HEK293 (cell line): ENCODE measurements around the gene PDE6B.

Experiments
- ELK4 ChIP-seq: IDR thresholded peaks from 2 replicates; pipeline ENCODE4 v1.6.1; 2011; ENCODE audit warnings: mild to moderate bottlenecking, low read depth, low read length, borderline replicate concordance
- RBAK ChIP-seq: fragments of 450-650 bp; formaldehyde crosslinking; IDR thresholded peaks from 2 replicates; pipeline ENCODE4 v1.5.1; 2016; ENCODE audit warnings: missing biosample characterization, missing genetic modification characterization
- YY2 ChIP-seq: fragments of 450-650 bp; formaldehyde crosslinking; IDR thresholded peaks from 2 replicates; pipeline ENCODE4 v1.5.1; 2016; ENCODE audit warnings: missing biosample characterization, missing genetic modification characterization
- ZBTB21 ChIP-seq: fragments of 450-650 bp; formaldehyde crosslinking; IDR thresholded peaks from 2 replicates; pipeline ENCODE4 v1.5.1; 2017; ENCODE audit warnings: missing biosample characterization, missing genetic modification characterization
- ZNF10 ChIP-seq: fragments of 450-650 bp; formaldehyde crosslinking; IDR thresholded peaks from 2 replicates; pipeline ENCODE4 v1.5.1; 2017; ENCODE audit warnings: missing biosample characterization, missing genetic modification characterization
- ZNF223 ChIP-seq: fragments of 450-650 bp; formaldehyde crosslinking; IDR thresholded peaks from 2 replicates; pipeline ENCODE4 v1.5.1; 2016; ENCODE audit warnings: missing biosample characterization, missing genetic modification characterization
- ZNF513 ChIP-seq: fragments of 450-650 bp; IDR thresholded peaks from 2 replicates; pipeline ENCODE4 v1.5.1; 2018; ENCODE audit warnings: missing biosample characterization, missing genetic modification characterization
- TF ChIP-seq, protein P1 (sequence below): fragments of 450-650 bp; formaldehyde crosslinking; IDR thresholded peaks from 2 replicates; pipeline ENCODE4 v1.5.1; 2016; ENCODE audit warnings: missing biosample characterization, missing genetic modification characterization
- TF ChIP-seq, protein P2 (sequence below): fragments of 450-650 bp; formaldehyde crosslinking; IDR thresholded peaks from 2 replicates; pipeline ENCODE4 v1.5.1; 2016; ENCODE audit warnings: missing biosample characterization, missing genetic modification characterization, borderline replicate concordance
- TF ChIP-seq, protein P3 (sequence below): fragments of 450-650 bp; formaldehyde crosslinking; IDR thresholded peaks from 2 replicates; pipeline ENCODE4 v1.5.1; 2016; ENCODE audit warnings: missing biosample characterization, missing genetic modification characterization

DNA sequence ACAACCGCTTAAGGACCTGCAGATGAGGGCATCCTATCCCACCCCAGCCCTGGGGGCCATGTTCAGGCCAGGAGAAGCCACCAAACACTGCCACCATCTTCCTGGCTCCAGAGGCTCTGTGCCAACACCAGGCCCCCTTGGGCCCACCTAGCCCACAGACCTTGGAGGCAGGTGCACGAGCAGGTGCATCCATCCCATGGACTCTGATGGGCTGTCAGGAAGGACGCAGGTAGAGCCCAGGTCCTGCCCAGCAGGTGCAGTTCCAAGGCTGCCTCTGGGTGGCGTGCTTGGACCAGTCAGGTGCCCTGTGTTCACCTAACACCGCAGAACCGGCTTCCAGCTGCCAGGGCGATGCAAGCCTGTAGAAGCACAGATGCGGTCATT lies 22.8 kb upstream of the PDE6B start:
- TF ChIP-seq YY2 = no peak
- TF ChIP-seq, protein P1, sequence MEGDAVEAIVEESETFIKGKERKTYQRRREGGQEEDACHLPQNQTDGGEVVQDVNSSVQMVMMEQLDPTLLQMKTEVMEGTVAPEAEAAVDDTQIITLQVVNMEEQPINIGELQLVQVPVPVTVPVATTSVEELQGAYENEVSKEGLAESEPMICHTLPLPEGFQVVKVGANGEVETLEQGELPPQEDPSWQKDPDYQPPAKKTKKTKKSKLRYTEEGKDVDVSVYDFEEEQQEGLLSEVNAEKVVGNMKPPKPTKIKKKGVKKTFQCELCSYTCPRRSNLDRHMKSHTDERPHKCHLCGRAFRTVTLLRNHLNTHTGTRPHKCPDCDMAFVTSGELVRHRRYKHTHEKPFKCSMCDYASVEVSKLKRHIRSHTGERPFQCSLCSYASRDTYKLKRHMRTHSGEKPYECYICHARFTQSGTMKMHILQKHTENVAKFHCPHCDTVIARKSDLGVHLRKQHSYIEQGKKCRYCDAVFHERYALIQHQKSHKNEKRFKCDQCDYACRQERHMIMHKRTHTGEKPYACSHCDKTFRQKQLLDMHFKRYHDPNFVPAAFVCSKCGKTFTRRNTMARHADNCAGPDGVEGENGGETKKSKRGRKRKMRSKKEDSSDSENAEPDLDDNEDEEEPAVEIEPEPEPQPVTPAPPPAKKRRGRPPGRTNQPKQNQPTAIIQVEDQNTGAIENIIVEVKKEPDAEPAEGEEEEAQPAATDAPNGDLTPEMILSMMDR = no peak
- no peak for TF ChIP-seq ZNF223
- TF ChIP-seq, protein P2, sequence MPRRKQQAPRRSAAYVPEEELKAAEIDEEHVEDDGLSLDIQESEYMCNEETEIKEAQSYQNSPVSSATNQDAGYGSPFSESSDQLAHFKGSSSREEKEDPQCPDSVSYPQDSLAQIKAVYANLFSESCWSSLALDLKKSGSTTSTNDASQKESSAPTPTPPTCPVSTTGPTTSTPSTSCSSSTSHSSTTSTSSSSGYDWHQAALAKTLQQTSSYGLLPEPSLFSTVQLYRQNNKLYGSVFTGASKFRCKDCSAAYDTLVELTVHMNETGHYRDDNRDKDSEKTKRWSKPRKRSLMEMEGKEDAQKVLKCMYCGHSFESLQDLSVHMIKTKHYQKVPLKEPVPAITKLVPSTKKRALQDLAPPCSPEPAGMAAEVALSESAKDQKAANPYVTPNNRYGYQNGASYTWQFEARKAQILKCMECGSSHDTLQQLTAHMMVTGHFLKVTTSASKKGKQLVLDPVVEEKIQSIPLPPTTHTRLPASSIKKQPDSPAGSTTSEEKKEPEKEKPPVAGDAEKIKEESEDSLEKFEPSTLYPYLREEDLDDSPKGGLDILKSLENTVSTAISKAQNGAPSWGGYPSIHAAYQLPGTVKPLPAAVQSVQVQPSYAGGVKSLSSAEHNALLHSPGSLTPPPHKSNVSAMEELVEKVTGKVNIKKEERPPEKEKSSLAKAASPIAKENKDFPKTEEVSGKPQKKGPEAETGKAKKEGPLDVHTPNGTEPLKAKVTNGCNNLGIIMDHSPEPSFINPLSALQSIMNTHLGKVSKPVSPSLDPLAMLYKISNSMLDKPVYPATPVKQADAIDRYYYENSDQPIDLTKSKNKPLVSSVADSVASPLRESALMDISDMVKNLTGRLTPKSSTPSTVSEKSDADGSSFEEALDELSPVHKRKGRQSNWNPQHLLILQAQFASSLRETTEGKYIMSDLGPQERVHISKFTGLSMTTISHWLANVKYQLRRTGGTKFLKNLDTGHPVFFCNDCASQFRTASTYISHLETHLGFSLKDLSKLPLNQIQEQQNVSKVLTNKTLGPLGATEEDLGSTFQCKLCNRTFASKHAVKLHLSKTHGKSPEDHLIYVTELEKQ (tag by site-specific recombination) = no peak
- TF ChIP-seq ZNF513 (tag by site-specific recombination) = no peak
- TF ChIP-seq ZNF10 (tag by site-specific recombination) = no peak
- TF ChIP-seq ZBTB21 (tag by site-specific recombination) = no peak
- TF ChIP-seq, protein P3, sequence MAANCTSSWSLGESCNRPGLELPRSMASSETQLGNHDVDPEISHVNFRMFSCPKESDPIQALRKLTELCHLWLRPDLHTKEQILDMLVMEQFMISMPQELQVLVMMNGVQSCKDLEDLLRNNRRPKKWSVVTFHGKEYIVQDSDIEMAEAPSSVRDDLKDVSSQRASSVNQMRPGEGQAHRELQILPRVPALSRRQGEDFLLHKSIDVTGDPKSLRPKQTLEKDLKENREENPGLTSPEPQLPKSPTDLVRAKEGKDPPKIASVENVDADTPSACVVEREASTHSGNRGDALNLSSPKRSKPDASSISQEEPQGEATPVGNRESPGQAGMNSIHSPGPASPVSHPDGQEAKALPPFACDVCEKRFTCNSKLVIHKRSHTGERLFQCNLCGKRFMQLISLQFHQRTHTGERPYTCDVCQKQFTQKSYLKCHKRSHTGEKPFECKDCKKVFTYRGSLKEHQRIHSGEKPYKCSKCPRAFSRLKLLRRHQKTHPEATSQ (tag by site-specific recombination) = no peak
- no peak for TF ChIP-seq ELK4
- no peak for TF ChIP-seq RBAK
